WTC11 (cell line): ENCODE measurements around the gene BCAT1. TPM values are rescaled to one million over a fixed set of nuclear protein-coding genes. Genes with fewer than 3 reads are reported as not detected.

Experiments
- ATAC-seq: fragments of 200-7000 bp; cut with Tn5 transposase; 2 replicates; pipeline ENCODE4 v1.10.0; 2021; ENCODE audit warnings: mild to moderate bottlenecking, moderate library complexity
- CTCF ChIA-PET: fragments of 300-600 bp; sonication (Branson Sonifier 250); formaldehyde crosslinking; loops from one replicate; lab custom pipeline; 2021; ENCODE audit warnings: antibody characterized with exemption; lab: Charles Lee
- POLR2A ChIA-PET: fragments of 350-600 bp; sonication (Branson Sonifier 250); formaldehyde crosslinking; loops from one replicate; lab custom pipeline; 2021; ENCODE audit warnings: antibody characterized with exemption; lab: Charles Lee
- DNase-seq: peaks from one replicate; pipeline ENCODE4 v3.0.0; 2021; ENCODE audit warnings: low spot score
- H3K27ac Mint-ChIP-seq: 2 replicates; pipeline ENCODE4 v1.8.0; 2021; ENCODE audit warnings: mixed read lengths
- H3K27me3 Mint-ChIP-seq: 2 replicates; pipeline ENCODE4 v1.8.0; 2021; ENCODE audit warnings: low read depth, mild to moderate bottlenecking, moderate library complexity, mixed read lengths
- H3K36me3 Mint-ChIP-seq: 2 replicates; pipeline ENCODE4 v1.8.0; 2021; ENCODE audit warnings: mixed read lengths
- H3K4me1 Mint-ChIP-seq: 2 replicates; pipeline ENCODE4 v1.8.0; 2022; ENCODE audit warnings: mixed read lengths
- H3K4me3 Mint-ChIP-seq: 2 replicates; pipeline ENCODE4 v1.8.0; 2021; ENCODE audit warnings: mild to moderate bottlenecking, moderate library complexity, mixed read lengths
- H3K9me3 Mint-ChIP-seq: 2 replicates; pipeline ENCODE4 v1.8.0; 2021; ENCODE audit warnings: mixed read lengths
- ATF1 ChIP-seq: sonication (generic); formaldehyde crosslinking; IDR thresholded peaks from 2 replicates; pipeline ENCODE4 v1.8.1; 2023; ENCODE audit warnings: mild to moderate bottlenecking, moderate library complexity, missing genetic modification reagents
- CBFB ChIP-seq: sonication (generic); formaldehyde crosslinking; IDR thresholded peaks from 2 replicates; pipeline ENCODE4 v1.8.1; 2022; ENCODE audit warnings: mild to moderate bottlenecking, low read depth, missing genetic modification reagents
- CREB1 ChIP-seq: sonication (generic); formaldehyde crosslinking; IDR thresholded peaks from 2 replicates; pipeline ENCODE4 v1.8.0; 2023; ENCODE audit warnings: mild to moderate bottlenecking, missing genetic modification reagents
- ESRRA ChIP-seq: sonication (generic); formaldehyde crosslinking; IDR thresholded peaks from 2 replicates; pipeline ENCODE4 v1.8.1; 2022; ENCODE audit warnings: mild to moderate bottlenecking, missing genetic modification reagents, borderline replicate concordance
- FOXJ3 ChIP-seq: sonication (generic); formaldehyde crosslinking; IDR thresholded peaks from 2 replicates; pipeline ENCODE4 v1.9.0; 2021; ENCODE audit warnings: missing genetic modification reagents, mild to moderate bottlenecking, borderline replicate concordance
- KAT7 ChIP-seq: sonication (generic); formaldehyde crosslinking; IDR thresholded peaks from 2 replicates; pipeline ENCODE4 v1.8.1; 2023; ENCODE audit warnings: missing genetic modification reagents, mild to moderate bottlenecking, borderline replicate concordance
- NR3C1 ChIP-seq: sonication (generic); formaldehyde crosslinking; conservative IDR thresholded peaks from 2 replicates; pipeline ENCODE4 v1.8.1; 2023; ENCODE audit warnings: low read depth, mild to moderate bottlenecking, missing genetic modification reagents
- SMAD4 ChIP-seq: sonication (generic); formaldehyde crosslinking; IDR thresholded peaks from 2 replicates; pipeline ENCODE4 v1.8.0; 2022; ENCODE audit warnings: mild to moderate bottlenecking, missing genetic modification reagents
- TEAD4 ChIP-seq: sonication (generic); formaldehyde crosslinking; IDR thresholded peaks from 2 replicates; pipeline ENCODE4 v1.8.0; 2022; ENCODE audit warnings: mild to moderate bottlenecking, missing genetic modification reagents
- TP53 ChIP-seq: sonication (generic); formaldehyde crosslinking; IDR thresholded peaks from 2 replicates; pipeline ENCODE4 v1.8.1; 2023; ENCODE audit warnings: mild to moderate bottlenecking, missing genetic modification reagents
- ZNF263 ChIP-seq: sonication (generic); formaldehyde crosslinking; IDR thresholded peaks from 2 replicates; pipeline ENCODE4 v1.8.1; 2022; ENCODE audit warnings: low read depth, mild to moderate bottlenecking, moderate library complexity, missing genetic modification reagents
- ZNF317 ChIP-seq: sonication (generic); formaldehyde crosslinking; IDR thresholded peaks from 2 replicates; pipeline ENCODE4 v1.8.1; 2023; ENCODE audit warnings: low read depth, mild to moderate bottlenecking, moderate library complexity, missing genetic modification reagents, borderline replicate concordance
- ZNF671 ChIP-seq: fragments of 250-450 bp; sonication (Bioruptor Pico); IDR thresholded peaks from 2 replicates; pipeline ENCODE4 v1.8.0; 2021; ENCODE audit warnings: mild to moderate bottlenecking
- total RNA-seq: library from RNA; stranded (reverse); gene quantifications from 3 replicates; pipeline ENCODE4 v1.2.3, GENCODE V29; 2021
- TF ChIP-seq, protein P1 (sequence below): sonication (generic); formaldehyde crosslinking; IDR thresholded peaks from 2 replicates; pipeline ENCODE4 v1.8.1; 2023; ENCODE audit warnings: mild to moderate bottlenecking, missing genetic modification reagents, borderline replicate concordance
- TF ChIP-seq, protein P2 (sequence below): fragments of 250-450 bp; sonication (Bioruptor Pico); IDR thresholded peaks from 2 replicates; pipeline ENCODE4 v1.9.0; 2021; ENCODE audit warnings: mild to moderate bottlenecking
- TF ChIP-seq, protein P3 (sequence below): sonication (generic); formaldehyde crosslinking; IDR thresholded peaks from 2 replicates; pipeline ENCODE4 v1.8.0; 2023; ENCODE audit warnings: mild to moderate bottlenecking, missing genetic modification reagents
- TF ChIP-seq, protein P4 (sequence below): sonication (generic); formaldehyde crosslinking; IDR thresholded peaks from 2 replicates; pipeline ENCODE4 v1.8.0; 2022; ENCODE audit warnings: mild to moderate bottlenecking, missing genetic modification reagents
- TF ChIP-seq, protein P5 (sequence below): sonication (generic); formaldehyde crosslinking; IDR thresholded peaks from 2 replicates; pipeline ENCODE4 v1.8.1; 2022; ENCODE audit warnings: low read depth, missing genetic modification reagents, borderline replicate concordance
- TF ChIP-seq, protein P6 (sequence below): fragments of 250-450 bp; sonication (Bioruptor Pico); IDR thresholded peaks from 2 replicates; pipeline ENCODE4 v1.9.0; 2021; ENCODE audit warnings: moderate library complexity, mild to moderate bottlenecking, inconsistent platforms, borderline replicate concordance
- TF ChIP-seq, protein P7 (sequence below): sonication (generic); formaldehyde crosslinking; IDR thresholded peaks from 2 replicates; pipeline ENCODE4 v1.8.0; 2023; ENCODE audit warnings: missing genetic modification reagents, mild to moderate bottlenecking, borderline replicate concordance

BCAT1 gene
- total RNA-seq, 1 experiment from 2014 or later = 267 TPM

DNA sequence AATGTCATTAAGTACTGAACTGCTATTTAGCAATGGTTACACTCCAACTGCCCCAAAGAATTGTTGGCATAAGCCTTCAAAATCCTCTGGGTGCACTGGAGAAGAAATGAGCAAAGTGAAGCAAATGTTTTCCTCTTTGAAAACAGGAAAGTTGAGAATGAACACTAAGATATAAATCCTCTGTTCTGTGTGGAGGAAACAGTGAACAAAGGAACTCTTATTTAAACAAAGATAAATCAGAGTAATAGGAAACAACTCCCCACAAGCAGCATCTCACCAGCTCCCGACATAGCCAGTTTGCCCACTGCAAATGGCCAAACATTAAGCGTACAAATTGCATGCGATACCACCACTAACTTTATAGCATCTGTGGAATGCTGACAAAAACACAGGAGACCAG is 54.0 kb downstream of the BCAT1 start:
- H3K4me3 Mint-ChIP-seq = no peak overlapping the region
- peaks cover 23% of the 10 kb centered on the region for H3K4me1 Mint-ChIP-seq
- no peak for DNase-seq
- no peaks in the 10 kb centered on the region for H3K27me3 Mint-ChIP-seq
- peaks cover 43% of the 10 kb centered on the region for H3K36me3 Mint-ChIP-seq
- CTCF ChIA-PET = no interaction called here
- POLR2A ChIA-PET = no interaction called here
- TF ChIP-seq, protein P1, sequence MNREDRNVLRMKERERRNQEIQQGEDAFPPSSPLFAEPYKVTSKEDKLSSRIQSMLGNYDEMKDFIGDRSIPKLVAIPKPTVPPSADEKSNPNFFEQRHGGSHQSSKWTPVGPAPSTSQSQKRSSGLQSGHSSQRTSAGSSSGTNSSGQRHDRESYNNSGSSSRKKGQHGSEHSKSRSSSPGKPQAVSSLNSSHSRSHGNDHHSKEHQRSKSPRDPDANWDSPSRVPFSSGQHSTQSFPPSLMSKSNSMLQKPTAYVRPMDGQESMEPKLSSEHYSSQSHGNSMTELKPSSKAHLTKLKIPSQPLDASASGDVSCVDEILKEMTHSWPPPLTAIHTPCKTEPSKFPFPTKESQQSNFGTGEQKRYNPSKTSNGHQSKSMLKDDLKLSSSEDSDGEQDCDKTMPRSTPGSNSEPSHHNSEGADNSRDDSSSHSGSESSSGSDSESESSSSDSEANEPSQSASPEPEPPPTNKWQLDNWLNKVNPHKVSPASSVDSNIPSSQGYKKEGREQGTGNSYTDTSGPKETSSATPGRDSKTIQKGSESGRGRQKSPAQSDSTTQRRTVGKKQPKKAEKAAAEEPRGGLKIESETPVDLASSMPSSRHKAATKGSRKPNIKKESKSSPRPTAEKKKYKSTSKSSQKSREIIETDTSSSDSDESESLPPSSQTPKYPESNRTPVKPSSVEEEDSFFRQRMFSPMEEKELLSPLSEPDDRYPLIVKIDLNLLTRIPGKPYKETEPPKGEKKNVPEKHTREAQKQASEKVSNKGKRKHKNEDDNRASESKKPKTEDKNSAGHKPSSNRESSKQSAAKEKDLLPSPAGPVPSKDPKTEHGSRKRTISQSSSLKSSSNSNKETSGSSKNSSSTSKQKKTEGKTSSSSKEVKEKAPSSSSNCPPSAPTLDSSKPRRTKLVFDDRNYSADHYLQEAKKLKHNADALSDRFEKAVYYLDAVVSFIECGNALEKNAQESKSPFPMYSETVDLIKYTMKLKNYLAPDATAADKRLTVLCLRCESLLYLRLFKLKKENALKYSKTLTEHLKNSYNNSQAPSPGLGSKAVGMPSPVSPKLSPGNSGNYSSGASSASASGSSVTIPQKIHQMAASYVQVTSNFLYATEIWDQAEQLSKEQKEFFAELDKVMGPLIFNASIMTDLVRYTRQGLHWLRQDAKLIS (CRISPR knock-in tag) = no peak
- no peak for TF ChIP-seq ESRRA (CRISPR knock-in tag)
- TF ChIP-seq, protein P2, sequence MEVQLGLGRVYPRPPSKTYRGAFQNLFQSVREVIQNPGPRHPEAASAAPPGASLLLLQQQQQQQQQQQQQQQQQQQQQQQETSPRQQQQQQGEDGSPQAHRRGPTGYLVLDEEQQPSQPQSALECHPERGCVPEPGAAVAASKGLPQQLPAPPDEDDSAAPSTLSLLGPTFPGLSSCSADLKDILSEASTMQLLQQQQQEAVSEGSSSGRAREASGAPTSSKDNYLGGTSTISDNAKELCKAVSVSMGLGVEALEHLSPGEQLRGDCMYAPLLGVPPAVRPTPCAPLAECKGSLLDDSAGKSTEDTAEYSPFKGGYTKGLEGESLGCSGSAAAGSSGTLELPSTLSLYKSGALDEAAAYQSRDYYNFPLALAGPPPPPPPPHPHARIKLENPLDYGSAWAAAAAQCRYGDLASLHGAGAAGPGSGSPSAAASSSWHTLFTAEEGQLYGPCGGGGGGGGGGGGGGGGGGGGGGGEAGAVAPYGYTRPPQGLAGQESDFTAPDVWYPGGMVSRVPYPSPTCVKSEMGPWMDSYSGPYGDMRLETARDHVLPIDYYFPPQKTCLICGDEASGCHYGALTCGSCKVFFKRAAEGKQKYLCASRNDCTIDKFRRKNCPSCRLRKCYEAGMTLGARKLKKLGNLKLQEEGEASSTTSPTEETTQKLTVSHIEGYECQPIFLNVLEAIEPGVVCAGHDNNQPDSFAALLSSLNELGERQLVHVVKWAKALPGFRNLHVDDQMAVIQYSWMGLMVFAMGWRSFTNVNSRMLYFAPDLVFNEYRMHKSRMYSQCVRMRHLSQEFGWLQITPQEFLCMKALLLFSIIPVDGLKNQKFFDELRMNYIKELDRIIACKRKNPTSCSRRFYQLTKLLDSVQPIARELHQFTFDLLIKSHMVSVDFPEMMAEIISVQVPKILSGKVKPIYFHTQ (CRISPR knock-in tag) = no peak
- TF ChIP-seq, protein P3, sequence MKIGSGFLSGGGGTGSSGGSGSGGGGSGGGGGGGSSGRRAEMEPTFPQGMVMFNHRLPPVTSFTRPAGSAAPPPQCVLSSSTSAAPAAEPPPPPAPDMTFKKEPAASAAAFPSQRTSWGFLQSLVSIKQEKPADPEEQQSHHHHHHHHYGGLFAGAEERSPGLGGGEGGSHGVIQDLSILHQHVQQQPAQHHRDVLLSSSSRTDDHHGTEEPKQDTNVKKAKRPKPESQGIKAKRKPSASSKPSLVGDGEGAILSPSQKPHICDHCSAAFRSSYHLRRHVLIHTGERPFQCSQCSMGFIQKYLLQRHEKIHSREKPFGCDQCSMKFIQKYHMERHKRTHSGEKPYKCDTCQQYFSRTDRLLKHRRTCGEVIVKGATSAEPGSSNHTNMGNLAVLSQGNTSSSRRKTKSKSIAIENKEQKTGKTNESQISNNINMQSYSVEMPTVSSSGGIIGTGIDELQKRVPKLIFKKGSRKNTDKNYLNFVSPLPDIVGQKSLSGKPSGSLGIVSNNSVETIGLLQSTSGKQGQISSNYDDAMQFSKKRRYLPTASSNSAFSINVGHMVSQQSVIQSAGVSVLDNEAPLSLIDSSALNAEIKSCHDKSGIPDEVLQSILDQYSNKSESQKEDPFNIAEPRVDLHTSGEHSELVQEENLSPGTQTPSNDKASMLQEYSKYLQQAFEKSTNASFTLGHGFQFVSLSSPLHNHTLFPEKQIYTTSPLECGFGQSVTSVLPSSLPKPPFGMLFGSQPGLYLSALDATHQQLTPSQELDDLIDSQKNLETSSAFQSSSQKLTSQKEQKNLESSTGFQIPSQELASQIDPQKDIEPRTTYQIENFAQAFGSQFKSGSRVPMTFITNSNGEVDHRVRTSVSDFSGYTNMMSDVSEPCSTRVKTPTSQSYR (CRISPR knock-in tag) = no peak
- TF ChIP-seq, protein P4, sequence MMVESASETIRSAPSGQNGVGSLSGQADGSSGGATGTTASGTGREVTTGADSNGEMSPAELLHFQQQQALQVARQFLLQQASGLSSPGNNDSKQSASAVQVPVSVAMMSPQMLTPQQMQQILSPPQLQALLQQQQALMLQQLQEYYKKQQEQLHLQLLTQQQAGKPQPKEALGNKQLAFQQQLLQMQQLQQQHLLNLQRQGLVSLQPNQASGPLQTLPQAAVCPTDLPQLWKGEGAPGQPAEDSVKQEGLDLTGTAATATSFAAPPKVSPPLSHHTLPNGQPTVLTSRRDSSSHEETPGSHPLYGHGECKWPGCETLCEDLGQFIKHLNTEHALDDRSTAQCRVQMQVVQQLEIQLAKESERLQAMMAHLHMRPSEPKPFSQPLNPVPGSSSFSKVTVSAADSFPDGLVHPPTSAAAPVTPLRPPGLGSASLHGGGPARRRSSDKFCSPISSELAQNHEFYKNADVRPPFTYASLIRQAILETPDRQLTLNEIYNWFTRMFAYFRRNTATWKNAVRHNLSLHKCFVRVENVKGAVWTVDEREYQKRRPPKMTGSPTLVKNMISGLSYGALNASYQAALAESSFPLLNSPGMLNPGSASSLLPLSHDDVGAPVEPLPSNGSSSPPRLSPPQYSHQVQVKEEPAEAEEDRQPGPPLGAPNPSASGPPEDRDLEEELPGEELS (CRISPR knock-in tag) = no peak
- no peak for TF ChIP-seq ZNF671
- TF ChIP-seq FOXJ3 (CRISPR knock-in tag) = no peak
- no peak for TF ChIP-seq ATF1
- TF ChIP-seq, protein P5, sequence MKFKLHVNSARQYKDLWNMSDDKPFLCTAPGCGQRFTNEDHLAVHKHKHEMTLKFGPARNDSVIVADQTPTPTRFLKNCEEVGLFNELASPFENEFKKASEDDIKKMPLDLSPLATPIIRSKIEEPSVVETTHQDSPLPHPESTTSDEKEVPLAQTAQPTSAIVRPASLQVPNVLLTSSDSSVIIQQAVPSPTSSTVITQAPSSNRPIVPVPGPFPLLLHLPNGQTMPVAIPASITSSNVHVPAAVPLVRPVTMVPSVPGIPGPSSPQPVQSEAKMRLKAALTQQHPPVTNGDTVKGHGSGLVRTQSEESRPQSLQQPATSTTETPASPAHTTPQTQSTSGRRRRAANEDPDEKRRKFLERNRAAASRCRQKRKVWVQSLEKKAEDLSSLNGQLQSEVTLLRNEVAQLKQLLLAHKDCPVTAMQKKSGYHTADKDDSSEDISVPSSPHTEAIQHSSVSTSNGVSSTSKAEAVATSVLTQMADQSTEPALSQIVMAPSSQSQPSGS = no peak
- TF ChIP-seq TEAD4 (CRISPR knock-in tag) = no peak
- no peak for TF ChIP-seq ZNF263 (CRISPR knock-in tag)
- TF ChIP-seq, protein P6, sequence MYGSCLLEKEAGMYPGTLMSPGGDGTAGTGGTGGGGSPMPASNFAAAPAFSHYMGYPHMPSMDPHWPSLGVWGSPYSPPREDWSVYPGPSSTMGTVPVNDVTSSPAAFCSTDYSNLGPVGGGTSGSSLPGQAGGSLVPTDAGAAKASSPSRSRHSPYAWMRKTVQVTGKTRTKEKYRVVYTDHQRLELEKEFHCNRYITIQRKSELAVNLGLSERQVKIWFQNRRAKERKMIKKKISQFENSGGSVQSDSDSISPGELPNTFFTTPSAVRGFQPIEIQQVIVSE = no peak
- TF ChIP-seq CREB1 (CRISPR knock-in tag) = no peak
- no peak for TF ChIP-seq CBFB
- TF ChIP-seq ZNF317 = no peak
- TF ChIP-seq TP53 (CRISPR knock-in tag) = no peak
- TF ChIP-seq SMAD4 = no peak
- TF ChIP-seq, protein P7, sequence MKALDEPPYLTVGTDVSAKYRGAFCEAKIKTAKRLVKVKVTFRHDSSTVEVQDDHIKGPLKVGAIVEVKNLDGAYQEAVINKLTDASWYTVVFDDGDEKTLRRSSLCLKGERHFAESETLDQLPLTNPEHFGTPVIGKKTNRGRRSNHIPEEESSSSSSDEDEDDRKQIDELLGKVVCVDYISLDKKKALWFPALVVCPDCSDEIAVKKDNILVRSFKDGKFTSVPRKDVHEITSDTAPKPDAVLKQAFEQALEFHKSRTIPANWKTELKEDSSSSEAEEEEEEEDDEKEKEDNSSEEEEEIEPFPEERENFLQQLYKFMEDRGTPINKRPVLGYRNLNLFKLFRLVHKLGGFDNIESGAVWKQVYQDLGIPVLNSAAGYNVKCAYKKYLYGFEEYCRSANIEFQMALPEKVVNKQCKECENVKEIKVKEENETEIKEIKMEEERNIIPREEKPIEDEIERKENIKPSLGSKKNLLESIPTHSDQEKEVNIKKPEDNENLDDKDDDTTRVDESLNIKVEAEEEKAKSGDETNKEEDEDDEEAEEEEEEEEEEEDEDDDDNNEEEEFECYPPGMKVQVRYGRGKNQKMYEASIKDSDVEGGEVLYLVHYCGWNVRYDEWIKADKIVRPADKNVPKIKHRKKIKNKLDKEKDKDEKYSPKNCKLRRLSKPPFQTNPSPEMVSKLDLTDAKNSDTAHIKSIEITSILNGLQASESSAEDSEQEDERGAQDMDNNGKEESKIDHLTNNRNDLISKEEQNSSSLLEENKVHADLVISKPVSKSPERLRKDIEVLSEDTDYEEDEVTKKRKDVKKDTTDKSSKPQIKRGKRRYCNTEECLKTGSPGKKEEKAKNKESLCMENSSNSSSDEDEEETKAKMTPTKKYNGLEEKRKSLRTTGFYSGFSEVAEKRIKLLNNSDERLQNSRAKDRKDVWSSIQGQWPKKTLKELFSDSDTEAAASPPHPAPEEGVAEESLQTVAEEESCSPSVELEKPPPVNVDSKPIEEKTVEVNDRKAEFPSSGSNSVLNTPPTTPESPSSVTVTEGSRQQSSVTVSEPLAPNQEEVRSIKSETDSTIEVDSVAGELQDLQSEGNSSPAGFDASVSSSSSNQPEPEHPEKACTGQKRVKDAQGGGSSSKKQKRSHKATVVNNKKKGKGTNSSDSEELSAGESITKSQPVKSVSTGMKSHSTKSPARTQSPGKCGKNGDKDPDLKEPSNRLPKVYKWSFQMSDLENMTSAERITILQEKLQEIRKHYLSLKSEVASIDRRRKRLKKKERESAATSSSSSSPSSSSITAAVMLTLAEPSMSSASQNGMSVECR (CRISPR knock-in tag) = no peak
- no peak for TF ChIP-seq NR3C1
- TF ChIP-seq KAT7 (CRISPR knock-in tag) = no peak
- no peak for ATAC-seq
- H3K27ac Mint-ChIP-seq = 0 out of 2 replicates have a peak overlapping the region, but pooled peaks have one; percentile 70
- no peaks in the 10 kb centered on the region for H3K9me3 Mint-ChIP-seq
